ENCODE results near the gene ASPA.
"Not testable (repeated sequence)": the region's sequence is repeated elsewhere in the genome, so short reads cannot be mapped to it uniquely, and the experiment has no call there.

The ASPA gene

DNA sequence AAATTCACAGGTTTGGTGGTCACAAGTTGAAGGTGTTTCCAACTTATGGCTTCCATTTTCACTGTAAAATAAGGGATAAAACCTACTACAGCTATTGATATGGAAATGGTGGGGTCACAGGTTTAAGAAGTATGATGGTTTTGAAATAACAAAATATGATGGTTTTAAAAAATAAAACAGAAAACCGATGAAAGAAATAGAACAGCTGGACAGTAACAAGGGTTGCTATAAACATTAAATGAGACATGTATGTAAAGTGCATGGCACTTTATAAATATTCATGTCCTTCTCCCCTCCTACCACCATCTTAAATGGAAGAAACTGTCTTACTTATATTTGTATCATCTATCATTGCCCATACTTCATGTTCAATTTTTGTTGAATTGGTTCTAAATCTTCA is 31.3 kb downstream of the ASPA start:
- no peak for DNase-seq (ENCODE audit: extremely low read depth in 1 of 2, low read depth in 1 of 2)

DNA sequence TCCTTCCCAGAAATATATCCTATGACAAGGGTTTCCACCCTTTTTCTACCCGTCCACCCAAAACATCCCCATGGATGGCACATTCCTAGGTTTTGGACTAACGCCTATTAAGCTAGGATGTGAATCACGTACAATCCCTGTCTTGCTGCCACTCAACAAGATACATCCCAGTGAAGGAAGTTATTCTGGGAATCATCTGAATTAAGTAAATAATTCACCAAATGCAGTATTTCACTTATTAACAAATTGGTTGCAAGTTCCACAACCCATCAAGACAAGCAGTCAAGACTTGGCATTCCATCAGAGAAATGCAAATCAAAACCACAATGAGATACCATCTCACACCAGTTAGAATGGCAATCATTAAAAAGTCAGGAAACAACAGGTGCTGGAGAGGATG is 32.1 kb downstream of the ASPA start:
- DNase-seq (ENCODE audit: extremely low read depth in 1 of 2, low read depth in 1 of 2) = no peak

DNA sequence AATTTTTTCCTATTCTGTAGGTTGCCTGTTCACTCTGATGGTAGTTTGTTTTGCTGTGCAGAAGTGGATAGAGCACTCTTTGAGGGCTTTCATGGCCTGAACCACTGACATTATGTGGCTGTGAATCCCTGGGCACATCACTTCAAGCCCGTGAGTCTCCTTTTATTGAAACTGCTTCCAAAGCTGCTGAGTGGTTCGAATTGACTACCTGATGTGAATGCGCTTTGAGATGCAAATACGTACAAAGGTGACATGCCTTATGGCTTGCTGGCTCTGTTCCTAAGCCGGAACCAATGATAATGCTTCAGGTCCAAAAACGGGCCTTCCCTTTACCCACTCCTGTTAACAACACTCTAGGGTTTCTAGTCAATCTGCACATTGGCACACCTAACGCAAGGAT is 34.3 kb downstream of the ASPA start:
- DNase-seq (ENCODE audit: extremely low read depth in 1 of 2, low read depth in 1 of 2) = no peak

DNA sequence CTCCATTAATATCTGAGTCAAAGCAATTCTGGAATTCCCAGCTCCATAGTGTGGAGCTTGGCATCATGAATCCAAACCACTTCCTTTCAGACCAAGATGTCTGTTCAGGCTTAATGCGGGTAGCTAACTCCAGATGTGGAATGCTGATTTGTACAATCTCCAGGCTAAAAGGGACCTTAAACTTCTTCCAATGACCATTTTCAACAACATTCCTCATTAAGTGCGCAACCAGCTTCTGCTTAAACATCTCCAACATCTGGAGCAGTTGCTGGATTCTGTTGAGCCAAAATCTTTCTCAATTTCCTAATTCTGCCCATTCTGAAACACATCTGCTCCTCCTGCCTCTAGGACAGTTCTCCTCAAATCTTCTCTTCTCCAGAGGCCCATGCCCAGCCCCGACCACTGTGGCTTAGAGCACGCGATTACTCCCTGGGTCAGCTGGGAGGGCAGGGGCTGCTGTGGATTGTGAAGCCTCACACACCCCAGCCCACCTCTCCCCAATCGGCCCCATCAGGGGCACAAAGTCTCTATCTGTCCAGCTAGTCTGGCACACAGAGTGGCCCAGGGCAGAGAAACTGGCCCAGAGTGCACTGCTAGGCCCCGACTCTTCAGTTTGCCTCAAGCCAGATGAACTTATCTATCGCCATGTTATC is 36.2 kb downstream of the ASPA start:
- DNase-seq (ENCODE audit: extremely low read depth in 1 of 2, low read depth in 1 of 2) = no peak

DNA sequence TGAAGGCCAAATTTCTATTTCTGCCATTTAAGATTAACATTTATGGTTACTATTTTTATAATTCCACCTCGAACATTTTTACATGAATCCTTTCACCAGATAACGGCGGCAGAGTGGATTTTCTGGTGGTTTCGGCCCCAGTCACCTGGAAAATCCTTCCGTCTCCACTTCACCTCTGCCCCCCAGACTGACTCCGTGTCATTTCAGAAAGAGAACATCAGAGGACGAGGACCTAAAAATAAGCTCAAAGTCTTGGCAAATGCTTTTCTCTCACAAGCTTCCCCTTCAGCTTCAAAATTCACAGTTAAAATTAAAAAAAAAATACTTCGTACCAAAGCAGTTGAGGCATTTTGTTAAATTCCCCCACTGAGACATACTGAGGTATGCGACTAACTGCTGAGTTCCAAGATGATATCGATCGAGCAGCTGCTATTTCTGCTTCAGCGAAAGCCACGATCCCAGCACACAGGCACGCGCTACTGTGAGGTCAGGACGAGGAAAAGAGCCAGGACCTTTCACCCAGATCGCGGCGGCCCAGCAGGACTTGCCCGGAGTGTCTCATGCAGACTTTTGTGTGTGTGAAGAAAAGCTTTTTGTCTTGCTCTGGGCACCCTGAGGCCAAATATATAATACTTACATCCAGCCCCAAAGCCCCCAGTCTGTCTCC is 36.8 kb downstream of the ASPA start:
- no peak for DNase-seq (ENCODE audit: extremely low read depth in 1 of 2, low read depth in 1 of 2)

DNA sequence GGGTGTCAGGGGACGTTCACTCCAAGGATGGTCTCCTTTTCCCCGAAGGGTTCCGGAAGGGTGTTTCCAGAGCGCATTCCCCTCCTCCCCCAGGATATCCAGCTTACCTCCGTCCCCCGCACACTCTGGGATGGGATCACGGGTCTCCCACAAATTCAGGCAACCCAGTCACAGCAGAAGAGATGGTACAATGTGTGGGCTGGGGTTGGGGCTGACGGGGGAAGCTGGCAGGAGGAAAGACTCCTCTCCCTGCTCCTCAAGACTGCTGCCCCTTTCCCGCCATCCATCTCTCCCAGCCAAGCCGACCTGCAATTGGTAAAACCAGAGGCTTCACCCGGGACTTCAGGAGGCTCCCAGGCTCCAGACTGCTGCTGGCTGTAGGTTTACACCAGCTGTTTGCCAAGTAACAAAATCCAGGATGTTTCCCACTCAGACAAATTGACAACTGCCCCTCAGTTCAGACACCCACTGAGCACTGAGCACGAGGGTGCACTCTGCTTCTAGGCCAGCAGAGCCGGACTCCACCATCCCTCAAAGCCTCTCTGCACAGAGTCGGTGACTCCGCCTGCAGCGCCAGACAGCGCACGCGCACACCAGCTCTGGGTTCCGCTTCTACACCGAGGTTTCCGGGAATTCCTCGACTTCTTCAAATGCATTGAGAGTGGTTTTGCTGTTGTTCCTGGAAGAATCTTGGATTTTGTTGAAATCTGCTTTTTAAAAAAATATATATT is 37.7 kb downstream of the ASPA start:
- no peak for DNase-seq (ENCODE audit: extremely low read depth in 1 of 2, low read depth in 1 of 2)

DNA sequence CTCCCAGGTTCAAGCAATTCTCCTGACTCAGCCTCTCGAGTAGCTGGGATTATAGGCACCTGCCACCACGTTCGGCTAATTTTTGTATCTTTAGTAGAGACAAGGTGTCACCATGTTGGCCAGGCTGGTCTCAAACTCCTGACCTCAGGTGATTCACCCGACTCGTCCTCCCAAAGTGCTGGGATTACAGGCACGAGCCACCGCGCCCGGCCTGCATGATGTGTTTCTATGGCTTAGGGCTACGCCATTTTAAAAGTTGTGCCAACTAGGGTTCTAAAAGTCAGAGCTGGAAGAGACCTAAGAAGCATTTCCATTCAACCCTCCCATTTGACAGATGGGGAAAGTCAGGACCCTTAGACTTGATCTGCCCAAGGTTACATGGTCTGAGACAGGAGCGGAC is 38.4 kb downstream of the ASPA start:
- not testable (repeated sequence) for DNase-seq (ENCODE audit: extremely low read depth in 1 of 2, low read depth in 1 of 2)

DNA sequence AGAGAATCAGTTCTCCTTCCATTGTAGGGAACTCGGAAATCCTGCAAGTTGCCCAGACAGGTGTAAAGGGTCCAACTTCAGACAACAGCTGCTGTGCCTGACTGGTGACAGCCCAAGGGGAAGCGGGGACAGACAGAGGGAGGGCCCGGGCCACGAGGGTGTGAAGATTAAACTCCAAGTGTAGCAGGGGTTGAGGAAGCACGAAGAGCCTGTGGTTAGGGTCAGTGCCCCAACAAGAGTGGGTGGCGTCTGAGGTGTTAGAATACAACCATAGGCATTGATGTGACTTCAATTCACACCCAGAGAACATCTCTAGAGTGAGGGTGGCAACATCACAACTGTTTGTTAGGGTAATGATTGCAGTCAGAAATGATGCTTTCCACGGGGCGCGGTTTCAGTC is 39.1 kb downstream of the ASPA start:
- DNase-seq (ENCODE audit: extremely low read depth in 1 of 2, low read depth in 1 of 2) = no peak

DNA sequence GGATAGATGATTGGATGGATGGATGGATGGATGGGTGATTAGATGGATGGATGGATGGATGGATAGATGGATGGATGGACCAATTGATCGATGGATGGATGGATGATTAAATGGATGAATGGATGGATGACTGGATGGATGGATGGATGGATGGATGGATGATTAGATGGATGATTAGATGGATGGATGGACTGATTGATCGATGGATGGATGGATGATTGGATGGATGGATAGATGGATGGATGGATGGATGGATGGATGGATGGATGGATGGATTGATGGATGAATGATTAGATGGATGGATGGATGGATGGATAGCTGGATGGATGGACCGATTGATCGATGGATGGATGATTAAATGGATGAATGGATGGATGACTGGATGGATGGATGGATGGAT is 43.7 kb downstream of the ASPA start:
- not testable (repeated sequence) for DNase-seq (ENCODE audit: extremely low read depth in 1 of 2, low read depth in 1 of 2)

DNA sequence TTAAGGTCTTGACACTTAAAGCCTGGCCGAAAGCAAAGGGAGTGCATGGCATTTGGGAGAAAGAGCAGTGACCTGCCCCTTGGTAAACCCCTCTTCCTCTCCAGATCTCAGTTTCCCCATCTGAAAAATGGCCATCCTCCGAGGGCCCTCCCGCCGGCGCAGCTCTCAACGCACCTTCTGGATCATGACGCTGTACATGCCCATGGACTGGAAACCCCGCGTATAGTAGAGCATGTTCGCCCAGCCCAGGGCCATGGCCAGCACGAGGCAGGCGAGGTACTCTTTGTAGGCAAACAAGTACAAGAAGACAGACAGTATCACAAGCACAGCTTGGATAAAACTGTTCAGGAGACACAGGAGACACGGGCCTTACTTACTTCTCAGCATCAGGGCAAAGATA is 48.2 kb downstream of the ASPA start:
- DNase-seq (ENCODE audit: extremely low read depth in 1 of 2, low read depth in 1 of 2) = no peak

DNA sequence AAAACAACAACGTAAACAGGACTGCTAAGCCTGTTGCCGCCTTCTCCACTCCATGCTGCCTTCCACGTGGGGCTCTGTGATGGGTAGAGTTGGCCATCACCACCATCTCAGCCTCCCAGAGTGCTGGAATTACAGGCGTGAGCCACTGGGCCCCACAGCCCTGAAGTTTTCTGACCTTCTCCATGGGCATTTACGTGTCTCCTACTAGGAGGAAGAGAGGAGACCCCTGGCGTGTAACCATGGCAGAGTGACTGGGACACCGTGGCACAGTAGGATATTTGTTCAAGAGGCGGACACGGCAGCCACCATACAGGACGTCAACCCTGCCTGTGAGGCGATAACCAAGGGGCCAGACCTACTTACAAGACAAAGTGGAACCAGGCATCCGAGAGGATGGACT is 50.7 kb downstream of the ASPA start:
- no peak for DNase-seq (ENCODE audit: extremely low read depth in 1 of 2, low read depth in 1 of 2)

DNA sequence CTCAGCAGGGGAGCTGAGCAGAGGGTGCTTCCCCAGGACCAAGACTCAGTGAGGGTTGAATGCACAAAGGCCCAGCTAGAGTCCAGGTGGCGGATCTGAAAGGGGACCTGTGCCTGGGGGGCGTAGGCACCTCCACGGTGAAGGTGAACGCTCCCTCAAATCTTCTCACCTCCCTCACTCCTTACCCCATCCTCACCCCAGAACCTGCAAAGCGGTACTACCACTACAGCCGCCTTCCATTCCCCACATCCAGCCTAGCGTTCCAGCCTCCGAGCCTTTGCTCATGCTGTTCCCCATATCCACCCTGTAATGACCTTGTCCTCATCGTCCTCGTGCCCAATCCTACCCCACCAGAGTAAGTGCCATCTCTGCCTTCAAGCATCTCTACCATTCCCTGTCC is 51.2 kb downstream of the ASPA start:
- DNase-seq (ENCODE audit: extremely low read depth in 1 of 2, low read depth in 1 of 2) = no peak

DNA sequence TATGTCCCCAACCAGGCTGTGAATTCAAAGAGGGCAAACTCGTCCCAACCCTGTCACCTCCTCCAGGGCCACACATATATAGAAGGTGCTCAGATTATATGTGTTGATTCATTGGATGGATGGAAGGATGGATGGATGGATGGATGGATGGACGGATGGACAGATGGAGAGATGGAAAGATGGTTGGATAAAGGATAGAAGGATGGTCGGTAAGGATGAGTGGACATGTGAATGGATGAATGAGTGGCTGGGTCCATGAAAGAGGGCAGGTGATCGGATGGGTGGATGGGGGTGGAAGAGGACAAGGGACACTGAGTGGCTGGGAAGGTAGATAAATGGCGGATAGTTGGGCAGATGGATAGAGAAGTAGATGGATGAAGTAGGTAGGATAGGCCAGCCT is 51.7 kb downstream of the ASPA start:
- no peak for DNase-seq (ENCODE audit: extremely low read depth in 1 of 2, low read depth in 1 of 2)

DNA sequence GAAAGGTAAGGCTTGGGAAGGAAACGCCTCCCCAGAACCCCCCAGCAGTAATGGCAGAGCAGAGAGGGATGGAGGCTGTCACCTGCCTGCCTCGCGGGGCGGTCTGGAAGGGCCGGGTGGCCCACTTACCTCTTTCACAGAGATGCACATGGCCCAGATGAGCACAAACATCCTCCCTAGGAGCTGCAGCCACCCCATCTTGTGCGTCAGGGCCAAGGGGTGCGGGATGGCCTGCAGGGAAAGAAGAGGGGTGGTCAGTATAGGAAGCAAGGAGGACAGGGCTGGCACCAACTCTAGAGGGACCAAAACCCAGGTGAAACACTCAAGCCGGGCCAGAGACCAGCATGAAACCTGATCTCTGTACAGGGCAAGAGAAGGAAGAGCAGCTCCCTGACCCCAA is 52.1 kb downstream of the ASPA start:
- no peak for DNase-seq (ENCODE audit: extremely low read depth in 1 of 2, low read depth in 1 of 2)

DNA sequence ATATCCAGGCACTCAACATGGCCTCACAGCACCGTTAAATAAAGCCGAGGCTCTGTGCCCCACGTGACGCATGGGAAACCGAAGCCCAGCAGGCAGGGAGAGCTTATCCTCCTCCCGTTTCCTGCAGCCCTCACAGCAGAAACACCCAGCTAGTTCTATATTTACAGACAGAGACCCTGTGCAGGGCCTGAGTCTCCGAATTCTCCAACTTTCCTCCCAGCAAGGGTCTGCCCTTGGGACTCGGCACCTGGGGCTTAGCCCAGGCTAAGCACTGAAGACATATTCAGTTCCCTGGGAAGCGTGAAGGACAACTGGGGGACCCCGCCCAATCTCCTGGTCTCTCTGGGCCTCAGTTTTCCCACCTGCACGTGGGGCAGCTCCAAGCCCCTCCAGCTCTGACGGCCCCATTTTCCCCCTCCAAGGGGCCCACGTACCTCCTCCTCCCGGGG is 52.6 kb downstream of the ASPA start:
- no peak for DNase-seq (ENCODE audit: extremely low read depth in 1 of 2, low read depth in 1 of 2)

DNA sequence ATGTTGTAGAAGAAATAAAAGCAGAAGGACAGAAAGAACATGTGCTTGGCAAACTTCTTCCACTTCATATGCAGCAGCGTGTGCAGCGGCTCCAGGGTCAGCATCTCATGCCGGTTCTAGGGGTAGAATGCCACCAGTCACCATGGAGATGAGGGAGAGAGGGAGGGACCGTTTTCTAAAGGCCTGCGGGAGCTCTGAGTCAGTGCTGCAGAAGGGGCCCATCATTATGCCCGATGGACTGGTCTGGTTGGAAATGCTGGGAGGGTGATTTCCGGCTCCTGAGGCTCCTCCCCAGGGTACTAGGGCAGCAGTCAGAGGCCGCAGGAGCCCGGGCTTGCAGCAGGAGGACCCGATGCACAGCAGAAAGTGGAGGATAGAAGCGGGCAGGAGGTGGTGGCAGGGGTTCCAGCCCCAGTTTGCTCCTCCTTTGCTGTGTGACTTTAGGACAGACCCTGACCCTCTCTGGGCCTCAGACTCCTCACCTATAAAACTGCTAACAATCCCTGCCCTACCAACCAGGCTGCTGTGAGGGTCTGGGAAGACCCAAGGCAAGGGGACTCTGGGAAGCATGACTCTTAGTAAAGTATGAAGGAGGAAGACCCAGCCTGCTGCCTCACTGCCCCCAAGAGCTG is 53.2 kb downstream of the ASPA start:
- no peak for DNase-seq (ENCODE audit: extremely low read depth in 1 of 2, low read depth in 1 of 2)

DNA sequence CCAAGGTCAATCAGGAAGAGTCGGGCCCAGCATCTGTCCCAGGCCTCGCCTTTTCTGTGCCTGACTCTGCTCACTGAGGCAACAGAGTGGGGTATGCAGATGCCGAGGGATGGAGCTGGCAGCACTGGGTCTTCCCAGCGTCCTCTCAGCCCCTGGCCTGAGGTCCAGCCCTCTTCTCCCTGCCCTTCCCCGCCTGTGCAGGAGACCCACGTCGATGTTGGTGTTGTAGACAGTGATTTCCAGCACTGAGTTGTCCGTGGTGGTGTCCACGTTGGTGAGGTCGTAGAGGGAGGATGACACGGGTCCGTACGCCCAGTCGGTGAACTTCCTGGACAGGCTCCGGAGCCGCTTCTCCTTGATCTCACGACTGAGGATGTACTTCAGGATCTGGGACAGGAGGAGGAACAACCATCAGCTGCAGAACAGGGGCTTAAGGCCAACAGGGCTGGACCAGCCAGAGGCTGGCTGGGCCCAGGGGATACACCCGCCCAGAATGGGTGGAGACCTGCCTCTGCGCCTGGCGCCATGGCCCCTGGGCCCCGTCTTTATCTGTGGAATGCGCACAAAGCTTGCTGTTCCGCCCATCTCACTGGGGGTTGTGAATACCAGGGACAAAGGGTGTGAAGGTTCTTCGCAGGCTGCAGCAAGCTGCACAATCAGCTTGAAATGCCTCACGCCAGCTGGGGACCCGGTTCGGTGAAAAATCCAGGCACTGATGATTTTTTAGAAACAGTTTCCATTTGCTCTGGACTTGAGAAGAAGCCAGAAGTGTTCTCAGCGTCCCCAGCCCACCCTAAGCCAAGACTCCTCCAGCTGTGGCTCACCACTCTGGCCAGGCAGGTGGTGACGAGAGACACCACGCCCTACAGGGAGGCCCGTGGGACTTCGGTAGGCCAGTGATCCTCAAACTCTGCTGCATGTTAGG is 54.3 kb downstream of the ASPA start:
- no peak for DNase-seq (ENCODE audit: extremely low read depth in 1 of 2, low read depth in 1 of 2)

DNA sequence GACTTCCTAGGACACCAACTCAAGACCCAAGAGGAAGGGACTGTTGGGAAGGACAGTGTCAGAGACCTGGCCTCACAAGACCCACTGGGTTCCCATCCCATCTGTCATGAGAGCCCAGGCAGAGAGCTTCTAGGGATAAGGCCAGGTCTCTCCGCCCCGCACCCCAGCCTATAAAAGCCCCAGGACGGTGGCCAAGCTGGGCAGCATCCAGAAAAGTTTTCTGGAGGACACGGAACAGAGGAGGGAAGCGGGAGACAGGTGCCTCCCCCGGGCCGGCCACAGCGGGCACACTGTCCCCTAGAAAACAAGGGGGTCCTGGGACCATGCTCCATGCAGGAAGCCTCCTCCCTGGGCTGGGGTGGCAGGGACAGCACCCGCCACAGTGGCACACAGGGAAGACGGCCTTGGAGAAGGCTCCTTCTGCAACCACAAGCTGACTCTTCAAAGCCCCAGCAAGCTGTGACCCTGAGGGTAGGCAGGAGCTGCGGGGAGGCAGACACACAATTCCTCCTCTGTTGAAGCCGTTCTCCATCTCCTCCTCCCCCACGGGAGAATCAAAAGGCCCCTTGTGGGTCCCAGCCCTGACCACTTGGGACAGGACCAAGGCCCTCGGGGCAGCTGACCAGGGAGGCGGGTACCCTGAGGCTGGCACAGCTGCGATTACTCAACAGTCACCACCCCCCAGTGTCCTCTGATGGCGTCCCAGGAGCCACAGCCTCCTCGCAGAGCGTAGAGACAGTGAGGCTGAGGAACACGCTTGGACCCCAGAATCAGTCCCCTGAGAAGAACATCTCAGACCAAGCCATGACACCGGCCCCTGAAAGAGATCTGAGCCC is 55.7 kb downstream of the ASPA start:
- DNase-seq (ENCODE audit: extremely low read depth in 1 of 2, low read depth in 1 of 2) = no peak

DNA sequence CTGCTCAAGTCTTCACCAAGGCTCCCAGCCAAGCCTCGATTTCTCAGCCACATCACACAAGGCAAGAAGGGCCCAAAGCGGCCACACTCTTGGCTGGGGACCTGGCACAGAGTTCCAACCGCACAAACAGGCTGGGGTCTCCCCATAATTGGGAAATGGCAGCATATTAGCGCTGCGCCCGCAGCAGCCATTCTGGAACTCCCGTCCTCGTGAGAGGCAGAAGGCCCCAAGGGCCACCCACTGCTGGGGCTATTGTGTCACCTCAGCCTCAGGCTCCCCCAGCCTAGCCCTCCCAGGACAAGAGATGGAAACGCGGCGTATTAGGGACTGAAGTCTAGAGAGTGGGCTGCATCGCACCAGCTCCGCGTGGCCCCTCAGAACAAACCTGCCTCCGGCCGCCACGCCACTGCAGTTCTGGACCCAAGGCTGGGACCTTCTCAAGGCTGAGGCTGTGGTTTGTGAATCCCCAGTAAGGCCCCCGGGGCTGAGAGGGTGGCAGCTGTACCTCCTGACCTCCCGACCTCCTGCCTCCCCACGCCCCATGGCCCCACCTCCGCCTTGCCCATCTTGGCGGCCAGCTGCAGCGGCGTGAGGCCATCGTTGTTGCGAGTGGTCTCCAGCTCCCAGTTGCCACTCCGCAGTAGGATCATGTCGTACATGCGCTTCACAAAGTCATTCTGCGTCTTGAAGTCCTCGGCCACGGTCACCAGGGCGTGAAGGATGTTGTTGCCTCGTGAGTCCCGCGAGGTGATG is 56.5 kb downstream of the ASPA start:
- DNase-seq (ENCODE audit: extremely low read depth in 1 of 2, low read depth in 1 of 2) = no peak
